ENCODE data around the gene ZFX. TPM values are rescaled to one million over a fixed set of nuclear protein-coding genes. Genes with fewer than 3 reads are reported as not detected.

ZFX gene
- total RNA-seq, 1 experiment from 2014 or later: 43.3 TPM

DNA sequence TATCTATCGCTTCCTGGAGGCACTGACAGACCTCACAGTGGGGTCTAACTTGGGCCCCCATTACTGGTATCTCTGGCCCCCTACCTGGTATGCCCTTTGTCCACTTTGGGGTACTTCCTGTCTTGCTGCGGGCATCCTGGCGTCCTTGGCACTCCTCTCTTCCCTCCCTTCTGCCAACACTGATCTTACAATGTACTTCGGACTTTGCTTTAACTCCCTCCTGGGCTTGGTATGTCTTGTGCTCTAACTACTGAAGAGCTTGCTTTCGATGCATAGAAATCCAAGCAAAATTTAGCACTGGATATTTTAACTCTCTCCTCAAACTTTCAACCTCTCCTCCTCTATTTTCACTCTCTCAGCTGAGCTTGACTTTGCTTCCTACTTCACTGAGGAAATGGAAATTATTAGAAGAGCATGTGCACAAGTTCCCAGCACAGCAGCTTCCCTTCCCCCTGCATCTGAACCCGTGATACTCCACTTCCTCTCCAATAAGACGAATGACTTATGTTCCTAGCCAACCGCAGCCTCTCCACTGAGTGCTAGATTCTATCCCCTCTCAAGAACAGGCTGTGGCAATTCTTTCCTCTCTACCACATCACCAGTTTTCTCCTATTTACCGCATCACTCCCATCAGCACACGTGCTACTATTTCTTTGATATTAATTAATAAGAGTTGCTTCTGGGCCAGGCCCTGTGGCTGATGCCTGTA lies 111.5 kb downstream of the ZFX start:
- BruUV-seq (replicated peaks): no TSS peak
- H3K4me1 Mint-ChIP-seq (ENCODE audit: low read depth, unreplicated experiment): peaks cover 23% of the 10 kb centered on the region
- H3K27me3 Mint-ChIP-seq (ENCODE audit: unreplicated experiment): no peaks in the 10 kb centered on the region
- intact Hi-C loops (cut with micrococcal nuclease; ENCODE audit: unreplicated experiment): no loop called here
- H3K4me3 Mint-ChIP-seq (ENCODE audit: low read depth, unreplicated experiment): no peak overlapping the region
- CTCF ChIA-PET: interaction anchor here (0.6 to 0.7 kb wide), 2 partner anchors 27 to 696 kb away, joined by 4 read pairs; no protein-coding TSS in a partner anchor
- H3K36me3 Mint-ChIP-seq (ENCODE audit: insufficient read depth, unreplicated experiment): no peaks in the 10 kb centered on the region
- TF ChIP-seq, protein P1, sequence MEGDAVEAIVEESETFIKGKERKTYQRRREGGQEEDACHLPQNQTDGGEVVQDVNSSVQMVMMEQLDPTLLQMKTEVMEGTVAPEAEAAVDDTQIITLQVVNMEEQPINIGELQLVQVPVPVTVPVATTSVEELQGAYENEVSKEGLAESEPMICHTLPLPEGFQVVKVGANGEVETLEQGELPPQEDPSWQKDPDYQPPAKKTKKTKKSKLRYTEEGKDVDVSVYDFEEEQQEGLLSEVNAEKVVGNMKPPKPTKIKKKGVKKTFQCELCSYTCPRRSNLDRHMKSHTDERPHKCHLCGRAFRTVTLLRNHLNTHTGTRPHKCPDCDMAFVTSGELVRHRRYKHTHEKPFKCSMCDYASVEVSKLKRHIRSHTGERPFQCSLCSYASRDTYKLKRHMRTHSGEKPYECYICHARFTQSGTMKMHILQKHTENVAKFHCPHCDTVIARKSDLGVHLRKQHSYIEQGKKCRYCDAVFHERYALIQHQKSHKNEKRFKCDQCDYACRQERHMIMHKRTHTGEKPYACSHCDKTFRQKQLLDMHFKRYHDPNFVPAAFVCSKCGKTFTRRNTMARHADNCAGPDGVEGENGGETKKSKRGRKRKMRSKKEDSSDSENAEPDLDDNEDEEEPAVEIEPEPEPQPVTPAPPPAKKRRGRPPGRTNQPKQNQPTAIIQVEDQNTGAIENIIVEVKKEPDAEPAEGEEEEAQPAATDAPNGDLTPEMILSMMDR (IDR thresholded peaks at IDR 0.05; ENCODE audit: unreplicated experiment): no peak
- DNase-seq: no peak
- no peak overlapping the region for H3K27ac Mint-ChIP-seq (ENCODE audit: unreplicated experiment)
- H3K9me3 Mint-ChIP-seq (ENCODE audit: low read depth, unreplicated experiment): no peaks in the 10 kb centered on the region

DNA sequence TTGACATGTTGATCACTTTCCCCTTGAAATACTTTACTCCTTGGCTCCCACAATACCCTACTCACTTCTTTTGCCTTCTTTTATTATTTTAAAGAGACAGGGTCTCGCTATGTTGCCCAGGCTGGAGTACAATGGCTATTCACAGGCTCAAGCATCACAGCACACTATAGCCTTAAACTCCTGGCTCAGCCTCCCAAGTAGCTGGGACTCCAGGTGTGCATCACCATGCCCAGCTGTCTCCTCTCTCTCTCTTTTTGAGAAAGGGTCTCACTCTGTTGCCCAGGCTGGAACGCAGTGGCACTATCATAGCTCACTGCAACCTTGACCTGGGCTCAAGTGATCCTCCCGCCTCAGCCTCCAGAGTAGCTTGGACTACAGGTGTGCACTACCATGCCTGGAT lies 112.8 kb downstream of the ZFX start:
- TF ChIP-seq, protein P1 (IDR thresholded peaks at IDR 0.05; ENCODE audit: unreplicated experiment): no peak
- Mint-ChIP-seq H3K4me3 (ENCODE audit: low read depth, unreplicated experiment) (no peak overlapping the region), H3K4me1 (ENCODE audit: low read depth, unreplicated experiment) (peaks cover 23% of the 10 kb centered on the region), H3K27me3 (ENCODE audit: unreplicated experiment) (no peaks in the 10 kb centered on the region), H3K9me3 (ENCODE audit: low read depth, unreplicated experiment) (no peaks in the 10 kb centered on the region), H3K36me3 (ENCODE audit: insufficient read depth, unreplicated experiment) (no peaks in the 10 kb centered on the region), H3K27ac (ENCODE audit: unreplicated experiment) (no peak overlapping the region)
- BruUV-seq (replicated peaks): no TSS peak
- CTCF ChIA-PET: interaction anchor here (0.6 to 0.7 kb wide), 2 partner anchors 18 to 96 kb away, joined by 5 to 8 read pairs; no protein-coding TSS in a partner anchor
- intact Hi-C loops (cut with micrococcal nuclease; ENCODE audit: unreplicated experiment): no loop called here
- no peak for DNase-seq

DNA sequence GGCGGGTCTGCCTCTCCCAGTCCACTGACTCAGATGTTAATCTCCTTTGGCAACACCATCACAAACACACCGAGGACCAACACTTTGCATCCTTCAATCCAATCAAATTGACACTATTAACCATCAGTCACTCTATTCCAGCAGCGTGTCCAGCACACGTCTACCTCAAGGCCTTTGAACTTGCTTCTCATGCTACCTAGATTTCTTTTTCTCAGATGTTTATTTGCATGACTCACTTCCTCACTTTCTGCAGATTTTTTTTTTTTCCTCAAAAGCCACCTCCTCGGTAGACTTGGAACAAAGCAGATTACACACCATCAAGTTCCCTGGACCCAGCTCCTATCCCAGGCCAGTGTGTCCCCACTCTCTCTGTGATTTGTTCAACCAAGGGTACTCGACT lies 114.9 kb downstream of the ZFX start:
- H3K9me3 Mint-ChIP-seq (ENCODE audit: low read depth, unreplicated experiment): no peaks in the 10 kb centered on the region
- CTCF ChIA-PET: no interaction called here

More for the DNA sequence above, 114.9 kb downstream of the ZFX start:
- Mint-ChIP-seq H3K27ac (ENCODE audit: unreplicated experiment) (no peak overlapping the region), H3K4me1 (ENCODE audit: low read depth, unreplicated experiment) (peaks cover 23% of the 10 kb centered on the region), H3K27me3 (ENCODE audit: unreplicated experiment) (peaks cover 12% of the 10 kb centered on the region), H3K36me3 (ENCODE audit: insufficient read depth, unreplicated experiment) (no peaks in the 10 kb centered on the region), H3K4me3 (ENCODE audit: low read depth, unreplicated experiment) (no peak overlapping the region)
- TF ChIP-seq, protein P1 (IDR thresholded peaks at IDR 0.05; ENCODE audit: unreplicated experiment): no peak
- no peak for DNase-seq
- no TSS peak for BruUV-seq (replicated peaks)
- intact Hi-C loops (cut with micrococcal nuclease; ENCODE audit: unreplicated experiment): no loop called here

Other genes with a start within 250 kb of the ZFX start
- gene APOO, start 241.8 kb upstream of the ZFX start, total RNA-seq (2022): 46.8 and 50.0 TPM in 2 replicates
- not detected in 2 replicates for gene CXorf58, start 241.7 kb upstream of the ZFX start, total RNA-seq (2022)
- gene KLHL15, start 122.5 kb upstream of the ZFX start, total RNA-seq (2022): 4.0 and 4.7 TPM in 2 replicates
- gene EIF2S3, start 94.8 kb upstream of the ZFX start, total RNA-seq (2022): 255 and 277 TPM in 2 replicates
- not detected in 2 replicates for gene SUPT20HL2, start 164.3 kb downstream of the ZFX start, total RNA-seq (2022)
- not detected in 2 replicates for gene SUPT20HL1, start 210.9 kb downstream of the ZFX start, total RNA-seq (2022)

All from Calu3 (cell line).